ENCODE data around the gene LRFN2.

LRFN2 gene

GRCh38 chr6:40469323-40469722, 117.8 kb downstream of the LRFN2 start:
- Histone ChIP-seq H3K4me3 (ENCODE audit: low read depth, low read length) (no peak overlapping the region), H3K27me3 (ENCODE audit: control insufficient read depth, insufficient read depth, low read length) (no peaks in the 10 kb centered on the region), H3K79me2 (no peaks in the 10 kb centered on the region), H3K27ac (no peak overlapping the region), H3K36me3 (ENCODE audit: control insufficient read depth, insufficient read depth, low read length) (no peaks in the 10 kb centered on the region), H3K9ac (no peak overlapping the region), H3K4me1 (peaks cover 13% of the 10 kb centered on the region), H3K4me2 (ENCODE audit: low read length) (no peak overlapping the region), H2AFZ (no peak overlapping the region), H3K9me3 (ENCODE audit: control insufficient read depth, low read length) (no peaks in the 10 kb centered on the region)
- TF ChIP-seq CTCF (IDR thresholded peaks at IDR 0.05), result no peak

- H3K27me3 ChIP-seq (ENCODE audit: control insufficient read depth, insufficient read depth, low read length), result no peaks in the 10 kb centered on the region
- no peak overlapping the region for H2AFZ ChIP-seq
- no peak overlapping the region for H3K4me3 ChIP-seq (ENCODE audit: low read depth, low read length)
- H3K9me3 ChIP-seq (ENCODE audit: control insufficient read depth, low read length), result no peaks in the 10 kb centered on the region
- H3K9ac ChIP-seq, result no peak overlapping the region
- no peak overlapping the region for H3K27ac ChIP-seq
- H3K36me3 ChIP-seq (ENCODE audit: control insufficient read depth, insufficient read depth, low read length), result no peaks in the 10 kb centered on the region
- no peak for TF ChIP-seq CTCF (IDR thresholded peaks at IDR 0.05)
- H3K4me1 ChIP-seq, result peaks cover under 1% of the 10 kb centered on the region
- H3K4me2 ChIP-seq (ENCODE audit: low read length), result no peak overlapping the region
- H3K79me2 ChIP-seq, result no peaks in the 10 kb centered on the region
Measured at GRCh38 chr6:40466986-40467539, 120.1 kb downstream of the LRFN2 start.

GRCh38 chr6:40461643-40462042, 125.5 kb downstream of the LRFN2 start:
- TF ChIP-seq CTCF (IDR thresholded peaks at IDR 0.05), result no peak

GRCh38 chr6:40460380-40460779, 126.8 kb downstream of the LRFN2 start:
- no peaks in the 10 kb centered on the region for H3K36me3 ChIP-seq (ENCODE audit: control insufficient read depth, insufficient read depth, low read length)

More at GRCh38 chr6:40461643-40462042, 125.5 kb downstream of the LRFN2 start:
- Histone ChIP-seq H3K9me3 (ENCODE audit: control insufficient read depth, low read length) (no peaks in the 10 kb centered on the region), H3K4me2 (ENCODE audit: low read length) (no peak overlapping the region), H3K36me3 (ENCODE audit: control insufficient read depth, insufficient read depth, low read length) (no peaks in the 10 kb centered on the region), H3K27ac (no peak overlapping the region), H3K79me2 (no peaks in the 10 kb centered on the region), H3K27me3 (ENCODE audit: control insufficient read depth, insufficient read depth, low read length) (no peaks in the 10 kb centered on the region), H3K4me3 (ENCODE audit: low read depth, low read length) (no peak overlapping the region), H3K9ac (no peak overlapping the region), H3K4me1 (peaks cover 7% of the 10 kb centered on the region), H2AFZ (no peak overlapping the region)

More at GRCh38 chr6:40460380-40460779, 126.8 kb downstream of the LRFN2 start:
- H3K4me1 ChIP-seq, result peaks cover 7% of the 10 kb centered on the region
- TF ChIP-seq CTCF (IDR thresholded peaks at IDR 0.05), result no peak
- no peak overlapping the region for H3K4me2 ChIP-seq (ENCODE audit: low read length)
- H3K27me3 ChIP-seq (ENCODE audit: control insufficient read depth, insufficient read depth, low read length), result no peaks in the 10 kb centered on the region
- no peak overlapping the region for H2AFZ ChIP-seq
- H3K9ac ChIP-seq, result no peak overlapping the region
- no peak overlapping the region for H3K27ac ChIP-seq
- no peaks in the 10 kb centered on the region for H3K79me2 ChIP-seq
- H3K9me3 ChIP-seq (ENCODE audit: control insufficient read depth, low read length), result no peaks in the 10 kb centered on the region
- H3K4me3 ChIP-seq (ENCODE audit: low read depth, low read length), result no peak overlapping the region

Data from parathyroid adenoma (tissue), 2 donors.